HG03066 (cell line): ENCODE results near the gene ERBB4.
"Not testable (repeated sequence)": the region's sequence is repeated elsewhere in the genome, so short reads cannot be mapped to it uniquely, and the experiment has no call there.

Experiments
- ATAC-seq: cut with Tn5 transposase; IDR thresholded peaks from one replicate; pipeline ENCODE4 v1.9.1; 2021; ENCODE audit warnings: low read depth; ENCODE audit not compliant: unreplicated experiment

ERBB4 gene

DNA sequence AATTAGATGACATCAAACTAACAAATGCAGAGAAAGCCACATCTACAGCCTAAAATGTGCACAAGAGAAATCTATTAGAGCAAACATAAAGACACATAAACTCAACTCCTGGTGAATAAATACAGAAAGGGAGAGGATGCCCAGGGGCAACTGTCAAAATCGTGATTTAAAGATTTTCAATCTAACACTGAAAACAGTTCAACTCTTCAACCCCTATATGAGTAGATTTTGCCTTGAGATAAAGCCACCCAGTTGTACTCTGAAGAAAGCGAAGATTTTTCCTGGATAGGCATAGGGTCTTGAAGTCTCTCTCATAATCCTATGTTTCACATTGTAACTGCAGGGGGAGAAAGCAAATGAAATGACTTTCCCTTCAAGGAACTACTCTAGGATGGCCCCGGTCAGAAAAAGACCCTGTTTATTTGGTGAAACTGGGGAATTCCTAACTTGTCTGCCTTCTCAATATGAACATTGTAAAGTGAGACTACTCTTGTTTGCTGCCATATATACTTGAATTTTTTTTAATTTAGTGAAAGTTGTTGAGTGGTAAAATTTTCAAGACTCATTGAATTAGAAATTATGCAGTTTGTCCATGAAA, 226.7 kb downstream of the ERBB4 start:
- no peak for ATAC-seq

GRCh38 chr2:212299943-212300342, 238.7 kb downstream of the ERBB4 start:
- no peak for ATAC-seq

DNA sequence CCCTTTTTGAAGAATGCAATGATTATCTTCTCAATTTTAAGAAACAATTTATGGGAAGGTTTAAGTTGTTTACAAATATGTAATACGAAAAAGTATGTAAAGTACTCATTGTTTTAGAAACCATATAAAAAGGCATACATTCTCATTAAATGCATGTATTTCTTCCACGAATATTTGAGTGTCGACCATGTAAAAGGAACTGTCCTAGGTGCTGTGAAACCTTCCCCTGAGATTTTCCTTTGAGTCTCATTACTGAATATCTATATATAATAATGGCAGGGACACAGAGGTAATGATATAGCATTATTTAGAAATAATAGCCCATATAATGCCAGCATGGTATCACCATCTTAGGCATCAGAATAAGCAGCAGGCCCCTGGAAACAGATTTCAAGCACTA, 239.3 kb downstream of the ERBB4 start:
- no peak for ATAC-seq

DNA sequence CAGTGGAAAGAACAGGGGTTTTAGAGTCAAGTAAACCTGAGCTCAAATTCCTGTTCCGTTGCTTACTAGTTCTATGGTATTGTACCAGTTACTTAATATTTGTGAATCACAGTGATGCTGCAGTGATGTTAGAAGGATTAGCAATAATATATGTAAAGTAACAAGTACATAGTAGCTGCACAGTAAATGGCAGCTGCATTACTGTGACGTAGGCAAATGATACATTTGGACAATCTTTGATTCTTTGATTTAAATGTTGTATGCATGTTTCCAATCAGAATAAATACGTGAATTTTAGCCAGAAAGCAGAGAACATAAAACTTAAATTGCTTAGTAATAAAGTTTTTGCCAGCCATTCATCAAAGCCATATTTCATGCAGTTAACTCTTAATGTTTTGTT, 243.0 kb downstream of the ERBB4 start:
- ATAC-seq: no peak

GRCh38 chr2:212294816-212295215, 243.8 kb downstream of the ERBB4 start:
- ATAC-seq: no peak

GRCh38 chr2:212289301-212289700, 249.3 kb downstream of the ERBB4 start:
- ATAC-seq: no peak

- no peak for ATAC-seq
Observed at GRCh38 chr2:212288308-212288707, 250.3 kb downstream of the ERBB4 start.

GRCh38 chr2:212284166-212284565, 254.4 kb downstream of the ERBB4 start:
- ATAC-seq: no peak

DNA sequence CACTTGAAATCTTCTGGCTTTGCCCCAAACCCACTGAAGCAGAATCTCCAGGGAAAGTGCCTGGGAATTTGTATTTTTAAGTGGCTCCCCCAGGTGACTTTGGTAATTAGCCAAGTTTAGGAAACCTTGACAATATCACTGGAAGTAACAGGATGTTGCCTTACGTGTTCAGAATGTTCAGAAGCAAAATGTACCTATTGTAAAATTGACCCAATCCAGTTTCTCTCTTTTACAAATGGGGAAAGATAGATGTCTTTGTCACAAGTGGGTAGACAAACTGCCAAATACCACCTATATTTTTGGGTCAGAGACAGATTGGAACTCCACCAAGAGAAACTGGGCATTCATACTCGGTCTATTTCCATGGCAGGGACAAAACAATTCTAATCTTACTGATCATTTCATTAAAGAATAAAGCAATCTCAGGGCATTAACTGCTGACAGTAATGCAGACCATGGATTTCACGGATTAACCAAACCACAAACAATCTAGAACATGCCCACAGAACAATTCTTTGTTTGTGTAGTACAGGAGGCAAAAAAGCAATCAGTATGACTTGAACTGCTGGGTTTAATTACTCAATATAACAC, 255.8 kb downstream of the ERBB4 start:
- ATAC-seq: no peak

GRCh38 chr2:212276813-212277212, 261.8 kb downstream of the ERBB4 start:
- ATAC-seq: no peak

- ATAC-seq: no peak
Observed at GRCh38 chr2:212274215-212274614, 264.4 kb downstream of the ERBB4 start.

- no peak for ATAC-seq
Observed at GRCh38 chr2:212271583-212271982, 267.0 kb downstream of the ERBB4 start.

DNA sequence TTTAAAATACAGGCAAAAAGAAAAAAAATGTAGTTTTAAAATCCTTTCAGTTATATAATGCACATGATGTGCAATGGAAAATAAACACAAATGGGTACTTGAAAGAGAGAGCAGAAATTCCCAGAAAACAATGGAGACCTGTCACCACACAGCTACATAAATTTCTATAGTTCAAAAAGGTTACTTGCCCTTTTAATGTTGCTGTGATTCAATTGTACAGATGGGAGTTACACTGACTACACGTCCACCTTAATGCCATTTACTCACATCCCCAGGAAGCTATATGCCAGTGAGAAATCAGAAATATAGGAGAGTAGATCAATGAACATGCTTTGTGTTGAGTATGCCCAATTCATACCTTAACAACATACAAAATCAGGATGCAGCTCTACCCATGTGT, 269.6 kb downstream of the ERBB4 start:
- no peak for ATAC-seq

- ATAC-seq: no peak
Observed at GRCh38 chr2:212266297-212266696, 272.3 kb downstream of the ERBB4 start.

DNA sequence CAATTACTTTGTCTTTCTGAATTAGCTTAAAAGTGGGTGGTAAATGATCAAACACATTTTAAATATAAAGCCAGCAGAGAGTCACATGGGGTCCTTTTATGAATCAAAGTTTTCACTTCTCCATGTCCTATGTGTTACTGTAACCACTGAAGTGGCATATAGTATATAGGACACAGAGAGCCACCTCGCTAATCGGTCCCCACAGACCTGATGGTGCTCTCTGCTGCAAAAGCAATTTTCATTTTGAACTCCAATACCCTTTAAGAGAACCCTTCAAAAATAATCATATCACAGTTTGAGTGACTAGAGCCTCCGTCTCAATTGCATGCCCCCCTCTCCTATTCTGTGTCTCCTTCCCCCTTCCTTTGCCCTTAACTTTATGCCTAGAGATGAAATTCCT, 272.8 kb downstream of the ERBB4 start:
- no peak for ATAC-seq

DNA sequence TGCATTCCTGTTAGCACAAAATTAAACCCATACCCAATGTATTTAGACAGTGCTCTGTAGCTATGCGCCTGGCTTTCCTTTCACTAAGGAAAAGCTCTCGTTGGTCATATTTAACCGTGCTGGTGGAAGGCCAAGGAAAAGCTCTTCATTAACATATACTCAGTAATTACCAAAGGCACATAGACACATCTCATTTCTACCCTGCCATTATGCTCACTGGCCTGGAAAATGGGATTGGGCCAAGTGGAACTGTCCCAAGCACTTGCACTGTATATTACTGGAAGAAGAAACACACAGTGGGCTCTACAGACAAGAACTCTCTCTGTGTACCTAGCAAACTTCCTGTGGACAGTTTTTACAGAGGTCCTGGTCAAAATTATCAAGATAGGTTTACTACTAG, 274.4 kb downstream of the ERBB4 start:
- no peak for ATAC-seq

DNA sequence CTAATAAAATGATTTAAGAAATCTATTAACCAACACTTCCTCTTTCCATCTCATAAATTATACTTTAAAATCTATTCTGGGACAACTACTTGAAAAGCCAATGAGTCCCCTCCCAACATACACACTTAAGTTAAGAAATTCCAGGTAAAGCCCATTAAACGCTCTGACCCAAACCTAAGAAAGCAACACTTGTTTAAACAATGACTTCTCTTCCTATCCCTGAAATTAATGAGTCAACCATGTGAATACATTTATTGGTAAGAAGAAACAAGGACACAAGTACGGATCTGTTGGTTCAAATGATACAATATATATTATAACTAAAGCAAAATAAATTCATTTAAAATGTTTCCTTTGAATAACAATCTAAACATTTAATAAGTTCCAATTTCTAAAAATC, 279.4 kb downstream of the ERBB4 start:
- ATAC-seq: no peak

GRCh38 chr2:212254339-212254738, 284.3 kb downstream of the ERBB4 start:
- ATAC-seq: no peak

DNA sequence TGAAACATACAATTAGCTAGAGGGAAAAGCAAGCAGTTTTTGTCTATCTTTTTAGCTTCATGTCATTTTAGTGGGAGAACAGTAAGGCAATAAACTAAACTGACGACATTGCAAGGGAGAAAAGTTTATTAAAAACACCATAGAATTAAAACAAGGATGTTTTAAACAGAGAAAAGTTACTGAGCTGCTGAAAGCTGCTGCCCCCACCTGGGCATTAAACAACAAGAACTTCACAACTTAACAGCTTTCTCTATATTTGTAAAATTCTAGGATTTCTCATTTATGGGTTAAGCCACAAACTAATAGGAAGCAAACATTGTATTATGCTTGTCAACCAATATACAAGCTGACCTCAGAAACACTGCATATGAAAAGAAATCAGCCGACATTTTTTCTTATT, 289.2 kb downstream of the ERBB4 start:
- ATAC-seq: no peak

DNA sequence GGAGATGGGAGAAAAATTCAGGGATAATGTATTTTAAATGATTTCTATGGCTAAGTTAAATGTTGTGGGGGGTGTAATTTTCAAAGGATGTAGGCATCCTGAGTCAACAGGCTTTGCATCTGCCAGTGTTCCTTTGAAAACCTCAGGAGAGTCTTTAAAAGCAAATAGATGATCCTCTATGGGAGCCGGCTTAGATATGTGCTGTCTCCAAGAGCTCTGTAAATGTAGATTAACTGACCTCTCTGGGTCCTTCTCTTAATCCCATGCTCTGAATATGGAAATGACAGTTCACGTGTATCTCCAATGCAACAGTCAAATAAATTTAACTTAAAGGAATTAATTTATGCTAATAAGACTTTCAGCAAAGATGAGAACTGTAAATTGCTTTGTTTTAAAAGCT, 292.7 kb downstream of the ERBB4 start:
- no peak for ATAC-seq

GRCh38 chr2:212242724-212243123, 295.9 kb downstream of the ERBB4 start:
- ATAC-seq: no peak

GRCh38 chr2:212238152-212238551, 300.4 kb downstream of the ERBB4 start:
- not testable (repeated sequence) for ATAC-seq
